ENCODE results near the gene ZNF831. TPM values are rescaled to one million over a fixed set of nuclear protein-coding genes. Genes with fewer than 3 reads are reported as not detected.
A peak's percentile ranks its signal among the peaks of the same experiment; 100 is the strongest.

Gene ZNF831
- total RNA-seq, 2 experiments from 2014 or later: 7.0 to 8.6 TPM

DNA sequence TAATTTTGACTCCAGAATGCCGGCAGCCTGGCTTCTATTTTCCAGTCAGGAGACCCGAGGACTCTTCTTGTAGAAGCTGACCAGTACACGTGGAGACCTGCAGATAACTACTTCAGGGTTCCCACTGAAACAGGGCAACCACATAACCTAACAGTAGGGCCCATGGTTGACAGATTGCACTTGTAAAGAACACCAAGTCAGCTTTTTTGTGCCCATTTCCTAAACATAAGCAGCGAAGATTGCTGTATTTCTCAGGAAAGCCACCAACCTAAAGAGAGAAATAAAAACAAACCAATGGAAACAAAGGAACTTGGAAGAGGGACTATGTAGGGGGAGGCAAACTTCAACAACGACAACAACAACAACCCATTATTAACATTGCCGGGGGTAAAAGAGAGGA is 86.7 kb downstream of the ZNF831 start:
- H3K36me3 Mint-ChIP-seq (ENCODE audit: low read depth): peaks cover 35% of the 10 kb centered on the region
- no peak overlapping the region for H3K27ac Mint-ChIP-seq
- no peak for ATAC-seq
- CTCF ChIA-PET: no interaction called here
- H3K9me3 Mint-ChIP-seq (ENCODE audit: low read depth): peaks cover 17% of the 10 kb centered on the region
- no peak for DNase-seq
- intact Hi-C loops (cut with DNase I, micrococcal nuclease): no loop called here
- H3K4me1 Mint-ChIP-seq: peaks cover 52% of the 10 kb centered on the region
- H3K4me3 Mint-ChIP-seq: no peak overlapping the region
- no peaks in the 10 kb centered on the region for H3K27me3 Mint-ChIP-seq
- POLR2A ChIA-PET: no interaction called here

GRCh38 chr20:59253325-59253724 is 89.7 kb downstream of the ZNF831 start:
- intact Hi-C loops (cut with DNase I, micrococcal nuclease): no loop called here

GRCh38 chr20:59253779-59254319 is 90.2 kb downstream of the ZNF831 start:
- ATAC-seq: peak; percentile 62
- peaks cover 57% of the 10 kb centered on the region for H3K4me1 Mint-ChIP-seq
- peak overlapping the region; percentile 84 for H3K27ac Mint-ChIP-seq
- H3K36me3 Mint-ChIP-seq (ENCODE audit: low read depth): peaks cover 26% of the 10 kb centered on the region
- ChIA-PET CTCF (interaction anchor here (0.6 to 2.5 kb wide), 6 partner anchors 16 to 402 kb away, joined by 3 to 9 read pairs (median 4); no protein-coding TSS in a partner anchor), POLR2A (interaction anchor here (0.6 to 1.0 kb wide), 3 partner anchors 93 to 365 kb away, joined by 3 to 6 read pairs (median 3); no protein-coding TSS in a partner anchor)
- H3K4me3 Mint-ChIP-seq: peak overlapping the region; percentile 13
- no peaks in the 10 kb centered on the region for H3K27me3 Mint-ChIP-seq
- peak; percentile 59 for DNase-seq
- H3K9me3 Mint-ChIP-seq (ENCODE audit: low read depth): peaks cover 17% of the 10 kb centered on the region
- intact Hi-C loops (cut with DNase I, micrococcal nuclease): no loop called here

More at GRCh38 chr20:59253325-59253724, 89.7 kb downstream of the ZNF831 start:
- peak overlapping the region; percentile 84 for H3K27ac Mint-ChIP-seq
- ChIA-PET POLR2A (interaction anchor here (0.6 to 1.0 kb wide), 3 partner anchors 93 to 364 kb away, joined by 3 to 6 read pairs (median 3); no protein-coding TSS in a partner anchor), CTCF (interaction anchor here (0.7 to 2.5 kb wide), 4 partner anchors 16 to 401 kb away, joined by 3 to 9 read pairs (median 4); no protein-coding TSS in a partner anchor)
- peak overlapping the region; percentile 15 for H3K4me3 Mint-ChIP-seq
- no peaks in the 10 kb centered on the region for H3K27me3 Mint-ChIP-seq
- H3K9me3 Mint-ChIP-seq (ENCODE audit: low read depth): peaks cover 17% of the 10 kb centered on the region
- peak; percentile 15 for DNase-seq
- H3K4me1 Mint-ChIP-seq: peaks cover 54% of the 10 kb centered on the region
- peaks cover 28% of the 10 kb centered on the region for H3K36me3 Mint-ChIP-seq (ENCODE audit: low read depth)
- ATAC-seq: peak; percentile 64

DNA sequence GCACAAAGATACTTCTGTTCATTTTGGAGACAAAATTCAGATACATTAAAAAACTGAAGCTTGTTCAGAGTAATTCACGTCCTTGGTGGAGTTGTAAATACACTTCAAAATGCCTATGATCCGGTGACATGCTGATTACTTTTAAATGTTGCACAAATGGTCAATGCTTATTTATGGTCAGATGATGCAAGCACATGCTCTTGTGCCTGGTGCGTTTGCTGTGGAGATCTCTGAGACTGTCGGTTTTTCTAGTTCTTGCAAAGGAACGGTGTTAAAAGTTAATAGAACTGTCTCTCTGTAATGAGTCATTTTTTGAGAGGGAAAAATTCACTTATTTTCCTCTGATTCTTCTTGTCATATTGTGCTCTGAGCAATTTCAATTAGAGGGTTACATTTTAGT is 91.6 kb downstream of the ZNF831 start:
- Mint-ChIP-seq H3K36me3 (ENCODE audit: low read depth) (peaks cover 21% of the 10 kb centered on the region), H3K4me1 (peaks cover 62% of the 10 kb centered on the region), H3K27me3 (no peaks in the 10 kb centered on the region), H3K4me3 (no peak overlapping the region), H3K27ac (peak overlapping the region; percentile 40), H3K9me3 (ENCODE audit: low read depth) (peaks cover 16% of the 10 kb centered on the region)
- POLR2A ChIA-PET: interaction anchor here (0.6 kb wide), 1 partner anchor 380 kb away, joined by 3 read pairs; no protein-coding TSS in a partner anchor
- ATAC-seq (no peak), DNase-seq (no peak)
- CTCF ChIA-PET: no interaction called here
- intact Hi-C loops (cut with DNase I, micrococcal nuclease): no loop called here

DNA sequence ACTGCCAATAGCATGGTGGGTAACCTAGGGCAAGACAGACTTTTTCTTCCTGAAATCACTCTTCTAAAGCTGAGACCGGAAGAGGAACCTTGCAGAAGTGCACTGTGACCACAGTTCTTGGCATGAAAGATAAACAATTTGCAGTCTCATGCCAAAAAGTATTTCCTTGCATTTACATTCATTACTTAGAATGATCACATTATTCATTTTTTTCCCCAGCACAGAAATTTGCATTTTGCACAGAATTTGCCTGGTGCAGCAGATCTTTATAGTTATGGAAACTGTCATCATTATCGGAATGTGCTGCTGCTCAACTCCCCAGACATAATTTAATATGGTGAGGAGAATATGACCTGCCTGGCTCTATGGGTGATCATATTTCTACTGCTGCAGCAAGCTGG is 94.6 kb downstream of the ZNF831 start:
- intact Hi-C loops (cut with DNase I, micrococcal nuclease): loop anchor here in 1 of 2 experiments (2.0 kb wide), 1 partner anchor 145 kb away; no protein-coding TSS in a partner anchor
- Mint-ChIP-seq H3K9me3 (ENCODE audit: low read depth) (no peaks in the 10 kb centered on the region), H3K4me1 (peaks cover 53% of the 10 kb centered on the region), H3K36me3 (ENCODE audit: low read depth) (peaks cover 3% of the 10 kb centered on the region), H3K27me3 (no peaks in the 10 kb centered on the region), H3K27ac (peak overlapping the region; percentile 71), H3K4me3 (no peak overlapping the region)
- CTCF ChIA-PET: interaction anchor here (0.6 to 1.2 kb wide), 3 partner anchors 9 to 149 kb away, joined by 3 to 4 read pairs (median 3); no protein-coding TSS in a partner anchor
- POLR2A ChIA-PET: interaction anchor here (0.7 kb wide), 2 partner anchors 91 to 420 kb away, joined by 3 to 12 read pairs; no protein-coding TSS in a partner anchor
- DNase-seq: no peak
- ATAC-seq: peak; percentile 72

GRCh38 chr20:59259946-59260345 is 96.3 kb downstream of the ZNF831 start:
- POLR2A ChIA-PET: no interaction called here
- Mint-ChIP-seq H3K27me3 (no peaks in the 10 kb centered on the region), H3K4me1 (peaks cover 36% of the 10 kb centered on the region), H3K36me3 (ENCODE audit: low read depth) (no peaks in the 10 kb centered on the region), H3K9me3 (ENCODE audit: low read depth) (no peaks in the 10 kb centered on the region), H3K27ac (no peak overlapping the region), H3K4me3 (no peak overlapping the region)
- ATAC-seq (no peak), DNase-seq (no peak)
- CTCF ChIA-PET: interaction anchor here (0.6 kb wide), 1 partner anchor 71 kb away, joined by 5 read pairs; no protein-coding TSS in a partner anchor
- intact Hi-C loops (cut with DNase I, micrococcal nuclease): loop anchor here in 1 of 2 experiments (2.0 kb wide), 1 partner anchor 143 kb away; no protein-coding TSS in a partner anchor

- DNase-seq (no peak), ATAC-seq (no peak)
- Mint-ChIP-seq H3K4me1 (peaks cover 23% of the 10 kb centered on the region), H3K9me3 (ENCODE audit: low read depth) (no peaks in the 10 kb centered on the region), H3K36me3 (ENCODE audit: low read depth) (no peaks in the 10 kb centered on the region), H3K27me3 (peaks cover 6% of the 10 kb centered on the region), H3K27ac (no peak overlapping the region), H3K4me3 (no peak overlapping the region)
- ChIA-PET CTCF (interaction anchor here (0.5 kb wide), 1 partner anchor 326 kb away, joined by 4 read pairs; no protein-coding TSS in a partner anchor), POLR2A (no interaction called here)
- intact Hi-C loops (cut with DNase I, micrococcal nuclease): no loop called here
Observed at GRCh38 chr20:59265298-59265697, 101.7 kb downstream of the ZNF831 start.

DNA sequence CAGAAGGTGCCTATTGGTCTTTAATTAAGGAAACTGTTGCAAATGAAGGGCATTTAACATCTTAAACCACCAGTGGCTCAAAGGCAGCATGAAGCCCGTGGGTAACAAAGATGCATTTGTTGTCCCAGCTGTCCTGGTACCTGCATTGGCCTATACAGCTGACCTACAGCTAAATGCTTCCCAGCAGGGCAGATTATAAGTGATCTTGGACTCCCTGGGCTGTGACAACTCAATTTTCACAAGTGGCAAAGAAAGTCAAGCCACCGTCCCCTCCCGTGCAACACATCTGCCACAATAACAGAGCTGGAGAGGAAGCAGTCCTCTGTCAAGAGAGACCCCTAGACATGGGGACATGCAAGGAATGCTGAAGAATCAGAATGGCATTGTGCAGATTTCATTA is 105.2 kb downstream of the ZNF831 start:
- intact Hi-C loops (cut with DNase I, micrococcal nuclease): no loop called here
- ChIA-PET POLR2A (no interaction called here), CTCF (interaction anchor here (1.1 to 1.2 kb wide), 2 partner anchors 15 to 409 kb away, joined by 3 read pairs; no protein-coding TSS in a partner anchor)
- no peak for ATAC-seq
- H3K9me3 Mint-ChIP-seq (ENCODE audit: low read depth): no peaks in the 10 kb centered on the region
- H3K4me1 Mint-ChIP-seq: peaks cover 21% of the 10 kb centered on the region
- no peak overlapping the region for H3K4me3 Mint-ChIP-seq
- H3K36me3 Mint-ChIP-seq (ENCODE audit: low read depth): no peaks in the 10 kb centered on the region
- DNase-seq: no peak
- no peak overlapping the region for H3K27ac Mint-ChIP-seq
- H3K27me3 Mint-ChIP-seq: peaks cover 6% of the 10 kb centered on the region

DNA sequence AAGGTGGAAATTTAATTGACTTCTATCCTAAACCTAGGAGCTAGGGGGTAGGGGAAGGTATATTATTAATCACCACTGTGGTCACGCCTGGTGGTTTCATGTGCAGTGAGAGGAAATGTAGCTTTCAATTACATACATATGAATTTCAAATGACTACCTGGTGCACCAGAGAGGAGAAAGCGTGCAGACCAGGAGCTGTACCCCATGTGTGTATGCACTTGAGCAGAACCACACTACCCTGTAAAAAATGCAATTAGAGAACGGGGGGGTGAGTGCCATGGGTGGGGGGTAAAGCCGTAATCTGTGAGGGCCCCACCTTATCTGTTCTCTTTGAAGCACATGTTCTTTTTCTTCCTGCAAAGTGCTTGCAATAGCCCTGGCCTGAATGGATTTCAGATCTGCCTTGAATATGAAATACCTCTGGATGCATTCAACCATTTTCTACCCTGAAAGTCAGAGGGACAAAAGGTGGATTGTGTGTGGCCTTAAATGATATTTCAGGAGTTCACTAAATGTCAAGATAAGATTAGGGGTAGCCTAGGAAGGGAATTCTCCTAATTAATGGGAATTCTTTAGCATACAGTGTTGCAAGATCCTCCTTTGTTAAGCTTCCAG is 105.9 kb downstream of the ZNF831 start:
- peak; percentile 45 for DNase-seq
- ChIA-PET POLR2A (no interaction called here), CTCF (interaction anchor here (1.1 to 1.2 kb wide), 2 partner anchors 16 to 410 kb away, joined by 3 read pairs; no protein-coding TSS in a partner anchor)
- Mint-ChIP-seq H3K27ac (no peak overlapping the region), H3K27me3 (peaks cover 6% of the 10 kb centered on the region), H3K4me1 (peaks cover 28% of the 10 kb centered on the region), H3K36me3 (ENCODE audit: low read depth) (no peaks in the 10 kb centered on the region), H3K9me3 (ENCODE audit: low read depth) (no peaks in the 10 kb centered on the region), H3K4me3 (no peak overlapping the region)
- ATAC-seq: peak; percentile 84
- intact Hi-C loops (cut with DNase I, micrococcal nuclease): no loop called here

DNA sequence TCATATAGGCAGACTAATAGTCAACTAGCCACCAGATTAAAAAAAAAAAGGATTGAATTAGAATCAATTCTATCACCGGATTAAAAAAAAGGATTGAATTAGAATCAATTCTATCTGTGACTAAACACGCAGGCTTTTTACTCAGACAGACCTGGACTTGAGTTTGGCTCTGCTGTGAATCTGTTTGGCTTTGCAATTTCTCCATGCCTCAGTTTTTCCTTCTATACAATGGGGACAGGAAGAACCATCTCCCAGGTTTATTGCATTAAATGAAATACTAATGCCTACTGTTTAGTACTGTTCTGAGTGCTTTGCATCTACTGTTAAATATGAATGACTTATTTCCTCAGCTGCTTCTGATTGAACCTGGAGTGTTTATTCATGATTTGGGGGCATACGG is 106.8 kb downstream of the ZNF831 start:
- Mint-ChIP-seq H3K4me3 (no peak overlapping the region), H3K27me3 (peaks cover 6% of the 10 kb centered on the region), H3K4me1 (peaks cover 31% of the 10 kb centered on the region), H3K36me3 (ENCODE audit: low read depth) (no peaks in the 10 kb centered on the region), H3K9me3 (ENCODE audit: low read depth) (no peaks in the 10 kb centered on the region), H3K27ac (no peak overlapping the region)
- ChIA-PET CTCF (interaction anchor here (0.6 kb wide), 1 partner anchor 138 kb away, joined by 4 read pairs; no protein-coding TSS in a partner anchor), POLR2A (interaction anchor here (0.5 kb wide), 1 partner anchor 69 kb away, joined by 3 read pairs; no protein-coding TSS in a partner anchor)
- intact Hi-C loops (cut with DNase I, micrococcal nuclease): no loop called here
- ATAC-seq: no peak
- DNase-seq: no peak

GRCh38 chr20:59273739-59274357 is 110.2 kb downstream of the ZNF831 start:
- Mint-ChIP-seq H3K4me3 (no peak overlapping the region), H3K9me3 (ENCODE audit: low read depth) (no peaks in the 10 kb centered on the region), H3K27me3 (no peaks in the 10 kb centered on the region), H3K27ac (no peak overlapping the region), H3K4me1 (peaks cover 30% of the 10 kb centered on the region), H3K36me3 (ENCODE audit: low read depth) (no peaks in the 10 kb centered on the region)
- ATAC-seq: no peak
- DNase-seq: no peak
- POLR2A ChIA-PET: no interaction called here
- intact Hi-C loops (cut with DNase I, micrococcal nuclease): no loop called here
- CTCF ChIA-PET: no interaction called here
